Activated CD4-positive, alpha-beta T cell treated with anti-CD3 and anti-CD28 coated beads, Interleukin-2, Interleukin-6, amounts not matched to agents 100 ng/mL and 50 ng/mL, durations not matched to agents 16 hours and 8 hours (primary cell): ENCODE results near the gene SLC37A1.

ENCODE experiments used
- DNase-seq: peaks from one replicate; pipeline ENCODE4 v3.0.0-alpha.2; 2020

SLC37A1 gene

GRCh38 chr21:42580076-42580792 lies 66.6 kb downstream of the SLC37A1 start:
- no peak for DNase-seq

- DNase-seq, result no peak
These were observed 67.2 kb downstream of the SLC37A1 start for GRCh38 chr21:42580793-42581321.

- DNase-seq, result no peak
These were observed 67.8 kb downstream of the SLC37A1 start for GRCh38 chr21:42581336-42581992.

GRCh38 chr21:42581993-42582786 lies 68.5 kb downstream of the SLC37A1 start:
- DNase-seq, result no peak

- no peak for DNase-seq
These were observed 69.3 kb downstream of the SLC37A1 start for GRCh38 chr21:42582787-42583476.

GRCh38 chr21:42583477-42584295 lies 70.0 kb downstream of the SLC37A1 start:
- no peak for DNase-seq

- DNase-seq, result no peak
These were observed 70.6 kb downstream of the SLC37A1 start for GRCh38 chr21:42584296-42584641.

- DNase-seq, result no peak
These were observed 72.2 kb downstream of the SLC37A1 start for GRCh38 chr21:42585881-42586280.

GRCh38 chr21:42586406-42586805 lies 72.8 kb downstream of the SLC37A1 start:
- DNase-seq, result no peak

- no peak for DNase-seq
These were observed 73.4 kb downstream of the SLC37A1 start for GRCh38 chr21:42587036-42587435.

GRCh38 chr21:42590431-42591131 lies 76.9 kb downstream of the SLC37A1 start:
- DNase-seq, result peak; percentile 8

- DNase-seq, result no peak
These were observed 77.7 kb downstream of the SLC37A1 start for GRCh38 chr21:42591170-42591869.

GRCh38 chr21:42592156-42592820 lies 78.6 kb downstream of the SLC37A1 start:
- DNase-seq, result no peak

- peak; percentile 75 for DNase-seq
These were observed 79.6 kb downstream of the SLC37A1 start for GRCh38 chr21:42593007-42593814.

GRCh38 chr21:42594616-42595282 lies 81.1 kb downstream of the SLC37A1 start:
- DNase-seq, result no peak

- DNase-seq, result no peak
These were observed 81.9 kb downstream of the SLC37A1 start for GRCh38 chr21:42595283-42596187.

- no peak for DNase-seq
These were observed 83.0 kb downstream of the SLC37A1 start for GRCh38 chr21:42596657-42597056.
